Ishikawa (cell line): ENCODE results near the gene OR6S1.

Experiments used
- CEBPB ChIP-seq: IDR thresholded peaks from 2 replicates; pipeline ENCODE4 v1.6.1; 2012
- CREB1 ChIP-seq: IDR thresholded peaks from 2 replicates; pipeline ENCODE4 v1.6.1; 2012; ENCODE audit warnings: low read depth
- EGR1 ChIP-seq: IDR thresholded peaks from 2 replicates; pipeline ENCODE4 v1.6.1; 2012
- EP300 ChIP-seq: IDR thresholded peaks from 2 replicates; pipeline ENCODE4 v1.6.1; 2012; ENCODE audit warnings: borderline replicate concordance
- FOXM1 ChIP-seq: IDR thresholded peaks from 2 replicates; pipeline ENCODE4 v1.6.1; 2012; ENCODE audit warnings: low read depth, borderline replicate concordance
- MAX ChIP-seq: IDR thresholded peaks from 2 replicates; pipeline ENCODE4 v1.6.1; 2012
- NFIC ChIP-seq: IDR thresholded peaks from 2 replicates; pipeline ENCODE4 v1.6.1; 2012
- RAD21 ChIP-seq: IDR thresholded peaks from 2 replicates; pipeline ENCODE4 v1.6.1; 2012; ENCODE audit warnings: low read depth
- REST ChIP-seq: IDR thresholded peaks from 2 replicates; pipeline ENCODE4 v1.6.1; 2012; ENCODE audit warnings: low read depth, mild to moderate bottlenecking
- TAF1 ChIP-seq: IDR thresholded peaks from 2 replicates; pipeline ENCODE4 v1.6.1; 2012; ENCODE audit warnings: low read depth, mild to moderate bottlenecking
- TCF12 ChIP-seq: IDR thresholded peaks from 2 replicates; pipeline ENCODE4 v1.6.1; 2012; ENCODE audit warnings: low read depth
- TEAD4 ChIP-seq: IDR thresholded peaks from 2 replicates; pipeline ENCODE4 v1.6.1; 2012
- USF1 ChIP-seq: IDR thresholded peaks from 2 replicates; pipeline ENCODE4 v1.6.1; 2012
- YY1 ChIP-seq: IDR thresholded peaks from 2 replicates; pipeline ENCODE4 v1.6.1; 2012; ENCODE audit warnings: low read depth
- ZBTB7A ChIP-seq: IDR thresholded peaks from 2 replicates; pipeline ENCODE4 v1.6.1; 2012; ENCODE audit warnings: low read depth

OR6S1 gene

GRCh38 chr14:20631023-20631879 is 10.2 kb downstream of the OR6S1 start:
- no peak for TF ChIP-seq MAX
- no peak for TF ChIP-seq ZBTB7A
- peak; percentile 88 for TF ChIP-seq TEAD4

- TF ChIP-seq YY1 (no peak), FOXM1 (no peak), TCF12 (no peak), TEAD4 (peak; percentile 70), ZBTB7A (no peak), EP300 (no peak)
Measured at GRCh38 chr14:20630340-20631022, 11.0 kb downstream of the OR6S1 start.

GRCh38 chr14:20628063-20628854 is 13.2 kb downstream of the OR6S1 start:
- TF ChIP-seq NFIC (no peak), MAX (no peak), TAF1 (no peak), FOXM1 (no peak), CEBPB (no peak), ZBTB7A (no peak), RAD21 (no peak), TCF12 (no peak), TEAD4 (no peak), CREB1 (no peak), EGR1 (no peak), USF1 (no peak), YY1 (no peak)

GRCh38 chr14:20627346-20628027 is 14.0 kb downstream of the OR6S1 start:
- TF ChIP-seq REST (no peak), TEAD4 (no peak), TCF12 (no peak), NFIC (no peak), TAF1 (no peak), RAD21 (no peak), MAX (no peak), USF1 (no peak), CEBPB (no peak), ZBTB7A (no peak), CREB1 (no peak), YY1 (no peak), EGR1 (no peak), EP300 (no peak)

- TF ChIP-seq CEBPB (no peak), EP300 (no peak), ZBTB7A (no peak), USF1 (no peak), RAD21 (no peak), TCF12 (no peak), EGR1 (no peak), FOXM1 (no peak), YY1 (no peak), TAF1 (no peak), MAX (no peak), CREB1 (no peak), TEAD4 (no peak), REST (no peak), NFIC (no peak)
Measured at GRCh38 chr14:20626274-20626673, 15.2 kb downstream of the OR6S1 start.
